GM20000 (cell line): ENCODE data around the gene CMTM3.

Experiments used
- DNase-seq: peaks from one replicate; pipeline ENCODE4 v3.0.0; 2012; ENCODE audit warnings: low spot score
- CTCF ChIP-seq: IDR thresholded peaks from 2 replicates; pipeline ENCODE4 v1.5.1; 2012; ENCODE audit warnings: mild to moderate bottlenecking, control low read depth; ENCODE audit errors: extremely low read depth, missing control alignments

Gene CMTM3

GRCh38 chr16:66604376-66605176 lies at the start of gene CMTM3:
Gene CMTM3, plus strand, starts transcription at chr16:66604704. Its CDS starts 102 bp downstream, at chr16:66604806.
- TF ChIP-seq CTCF = peak; percentile 76

GRCh38 chr16:66560107-66560506 lies 44.4 kb upstream of the CMTM3 start:
- no peak for DNase-seq
- no peak for TF ChIP-seq CTCF

More at GRCh38 chr16:66604376-66605176, at the start of gene CMTM3:
- DNase-seq = peak; percentile 88

- no peak for TF ChIP-seq CTCF
- DNase-seq = no peak
These were observed 43.0 kb upstream of the CMTM3 start for GRCh38 chr16:66561381-66562080.

GRCh38 chr16:66562409-66562808 lies 42.1 kb upstream of the CMTM3 start:
- no peak for DNase-seq
- TF ChIP-seq CTCF = no peak

- DNase-seq = no peak
- TF ChIP-seq CTCF = no peak
These were observed 41.5 kb upstream of the CMTM3 start for GRCh38 chr16:66562986-66563385.

- TF ChIP-seq CTCF = no peak
These were observed 40.8 kb upstream of the CMTM3 start for GRCh38 chr16:66563574-66564334.

More at GRCh38 chr16:66563574-66564334, 40.8 kb upstream of the CMTM3 start:
- no peak for DNase-seq
